ENCODE measurements around the gene BOLA1.

Gene BOLA1

DNA sequence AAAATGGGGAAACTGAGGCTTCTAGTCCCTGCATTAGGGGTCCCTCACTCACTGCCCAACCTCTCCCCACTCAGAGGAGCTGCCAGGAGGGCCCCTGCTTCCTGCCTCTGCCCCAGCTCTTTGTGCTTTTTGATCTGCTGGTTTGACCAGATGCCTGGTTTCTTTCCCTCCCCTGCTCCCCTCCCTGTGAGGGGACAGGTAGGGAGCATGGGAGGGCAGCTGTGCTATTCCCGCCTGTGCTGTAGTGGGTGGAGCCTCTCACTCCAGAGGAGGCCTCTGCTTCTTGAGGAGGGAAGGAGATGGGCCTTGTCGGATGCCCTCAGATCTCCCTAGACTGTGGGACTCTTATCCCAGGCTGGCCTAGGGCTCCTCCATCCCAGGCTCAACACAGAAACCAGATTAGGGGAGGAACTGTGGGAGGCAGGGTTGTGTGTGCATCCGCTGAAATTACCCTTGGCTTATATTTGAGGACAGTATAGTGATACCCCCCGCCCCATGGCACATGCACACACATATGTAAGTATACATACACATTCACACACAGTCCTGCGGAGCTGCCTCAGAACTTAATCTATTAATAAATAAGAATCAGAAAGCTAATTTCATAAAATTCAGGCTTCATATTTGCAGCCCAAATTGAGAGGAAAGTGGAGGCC is 4.6 kb downstream of the BOLA1 start:
- in situ Hi-C loops (cut with MboI; ENCODE audit: low sequenced_read_pairs, unreplicated experiment) = no loop called here
- TF ChIP-seq, protein P1, sequence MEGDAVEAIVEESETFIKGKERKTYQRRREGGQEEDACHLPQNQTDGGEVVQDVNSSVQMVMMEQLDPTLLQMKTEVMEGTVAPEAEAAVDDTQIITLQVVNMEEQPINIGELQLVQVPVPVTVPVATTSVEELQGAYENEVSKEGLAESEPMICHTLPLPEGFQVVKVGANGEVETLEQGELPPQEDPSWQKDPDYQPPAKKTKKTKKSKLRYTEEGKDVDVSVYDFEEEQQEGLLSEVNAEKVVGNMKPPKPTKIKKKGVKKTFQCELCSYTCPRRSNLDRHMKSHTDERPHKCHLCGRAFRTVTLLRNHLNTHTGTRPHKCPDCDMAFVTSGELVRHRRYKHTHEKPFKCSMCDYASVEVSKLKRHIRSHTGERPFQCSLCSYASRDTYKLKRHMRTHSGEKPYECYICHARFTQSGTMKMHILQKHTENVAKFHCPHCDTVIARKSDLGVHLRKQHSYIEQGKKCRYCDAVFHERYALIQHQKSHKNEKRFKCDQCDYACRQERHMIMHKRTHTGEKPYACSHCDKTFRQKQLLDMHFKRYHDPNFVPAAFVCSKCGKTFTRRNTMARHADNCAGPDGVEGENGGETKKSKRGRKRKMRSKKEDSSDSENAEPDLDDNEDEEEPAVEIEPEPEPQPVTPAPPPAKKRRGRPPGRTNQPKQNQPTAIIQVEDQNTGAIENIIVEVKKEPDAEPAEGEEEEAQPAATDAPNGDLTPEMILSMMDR (IDR thresholded peaks at IDR 0.05; ENCODE audit: borderline replicate concordance, control extremely low read depth, extremely low read depth, insufficient read depth, missing control alignments) = no peak
- no peak for DNase-seq (ENCODE audit: low spot score)

DNA sequence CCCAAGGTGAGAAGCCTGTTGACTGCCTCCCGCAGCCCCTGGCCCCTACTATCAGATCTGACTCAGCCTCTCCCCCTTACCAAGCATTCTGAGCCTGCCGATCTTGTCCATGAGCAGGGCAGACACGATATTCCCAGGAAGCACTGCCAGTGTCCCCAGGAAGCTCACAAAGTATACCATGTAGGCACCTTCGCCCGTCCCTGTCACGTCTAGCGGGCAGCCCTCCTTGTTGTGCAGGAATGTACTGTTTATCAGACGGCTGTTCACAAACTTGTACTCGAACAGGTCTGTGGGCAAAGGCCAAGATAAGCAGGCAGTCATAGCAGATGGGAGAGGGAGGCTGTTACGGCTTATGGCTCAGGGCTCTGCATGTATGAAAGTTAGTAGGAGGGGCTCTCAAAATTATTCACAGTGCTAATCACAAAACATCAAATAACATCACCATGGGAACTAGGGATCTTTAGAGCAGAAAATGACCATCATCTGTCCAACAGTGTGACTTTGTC is 7.3 kb downstream of the BOLA1 start:
- TF ChIP-seq, protein P1 (IDR thresholded peaks at IDR 0.05; ENCODE audit: borderline replicate concordance, control extremely low read depth, extremely low read depth, insufficient read depth, missing control alignments) = no peak
- in situ Hi-C loops (cut with MboI; ENCODE audit: low sequenced_read_pairs, unreplicated experiment) = no loop called here

DNA sequence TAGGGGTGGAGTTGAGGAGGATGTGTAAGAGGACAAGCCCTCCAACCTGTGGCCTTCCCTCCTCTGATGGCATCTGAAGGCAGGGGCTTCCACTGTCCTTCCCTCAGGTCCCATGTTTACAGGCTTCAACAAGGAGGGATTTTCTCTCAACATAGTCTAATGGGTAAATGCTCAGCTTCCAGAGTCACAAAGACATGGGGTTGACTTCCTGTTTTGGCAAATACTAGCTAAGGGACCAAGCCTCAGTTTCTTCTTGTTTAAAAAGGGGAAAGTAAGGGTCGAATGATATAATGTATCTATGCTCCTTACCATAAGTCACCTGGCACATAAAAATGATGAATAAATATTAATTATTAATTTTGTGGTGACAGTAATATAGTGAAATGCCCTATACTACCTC is 15.2 kb downstream of the BOLA1 start:
- TF ChIP-seq, protein P1 (IDR thresholded peaks at IDR 0.05; ENCODE audit: borderline replicate concordance, control extremely low read depth, extremely low read depth, insufficient read depth, missing control alignments) = no peak
- in situ Hi-C loops (cut with MboI; ENCODE audit: low sequenced_read_pairs, unreplicated experiment) = no loop called here
- DNase-seq (ENCODE audit: low spot score) = no peak

More for the DNA sequence above, 7.3 kb downstream of the BOLA1 start:
- DNase-seq (ENCODE audit: low spot score) = no peak

DNA sequence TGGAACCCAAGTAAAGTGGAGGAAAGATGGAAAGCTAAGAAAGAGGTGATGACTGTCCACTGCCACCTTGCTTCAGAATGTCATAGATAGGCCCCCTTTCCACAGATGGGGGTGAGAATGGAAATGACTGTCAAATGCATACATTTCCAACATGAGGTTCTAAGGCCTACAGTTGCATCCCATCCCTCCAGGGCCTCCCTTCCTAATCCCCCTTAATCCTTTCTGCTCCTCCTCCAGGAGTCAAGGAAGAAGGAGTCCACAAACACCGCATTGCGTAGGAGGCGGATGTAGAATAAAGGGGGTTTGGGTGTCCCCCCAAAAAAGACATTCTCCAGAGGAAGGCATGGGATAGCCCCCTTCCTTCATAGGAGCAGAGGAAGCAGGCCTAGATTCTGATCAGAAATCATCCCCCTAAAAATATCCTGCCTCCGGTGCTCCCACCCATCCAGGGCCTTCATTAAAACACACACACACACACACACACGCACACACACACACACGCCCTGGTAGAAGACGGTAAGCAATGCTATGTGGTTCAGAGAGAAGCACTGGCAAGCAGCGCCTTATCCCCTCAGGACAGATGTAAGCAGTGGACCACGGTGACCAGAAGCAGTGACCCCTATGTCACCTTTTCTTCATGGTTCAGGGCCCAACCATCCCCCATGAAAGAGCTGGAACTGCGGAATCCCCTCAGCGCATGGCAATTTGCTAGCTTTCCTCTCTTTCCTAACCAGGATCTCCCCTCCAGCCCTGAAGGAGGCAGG is 16.2 kb downstream of the BOLA1 start:
- TF ChIP-seq, protein P1 (IDR thresholded peaks at IDR 0.05; ENCODE audit: borderline replicate concordance, control extremely low read depth, extremely low read depth, insufficient read depth, missing control alignments) = no peak
- no peak for DNase-seq (ENCODE audit: low spot score)
- in situ Hi-C loops (cut with MboI; ENCODE audit: low sequenced_read_pairs, unreplicated experiment) = no loop called here

DNA sequence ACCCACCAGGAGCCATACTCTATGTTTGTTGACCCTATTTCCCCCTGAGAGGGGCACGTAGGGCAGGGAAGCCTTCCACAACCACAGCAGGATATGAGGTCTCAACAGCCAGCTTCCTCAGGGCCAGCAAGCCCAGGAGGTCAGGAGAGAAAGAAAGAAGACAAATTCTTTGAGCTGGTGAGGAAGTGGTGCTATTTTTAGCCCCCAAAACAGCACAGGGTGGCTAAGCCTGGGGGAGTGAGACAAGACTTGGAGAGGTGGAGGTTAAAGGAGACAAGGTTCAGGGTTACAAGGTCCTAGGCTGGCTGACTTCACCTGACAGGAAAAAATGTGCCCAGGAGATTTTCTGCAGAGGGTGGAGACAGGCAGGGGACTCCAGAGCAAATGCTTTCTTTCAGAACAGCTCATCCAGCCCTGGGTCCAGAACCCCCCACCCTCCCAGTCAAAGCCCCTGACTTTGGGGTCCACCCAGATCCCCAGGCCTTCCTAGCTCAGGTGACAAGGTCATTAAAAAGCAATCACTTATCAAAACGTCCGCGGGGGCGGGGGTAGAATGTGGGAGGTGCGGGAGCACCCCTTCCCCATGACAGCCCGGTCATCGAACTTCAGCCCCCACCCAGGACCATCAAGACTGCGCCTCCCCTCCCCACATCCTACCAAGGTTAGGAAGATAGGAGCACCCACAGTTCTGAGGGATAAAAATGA is 17.0 kb downstream of the BOLA1 start:
- no peak for DNase-seq (ENCODE audit: low spot score)
- in situ Hi-C loops (cut with MboI; ENCODE audit: low sequenced_read_pairs, unreplicated experiment) = no loop called here
- TF ChIP-seq, protein P1 (IDR thresholded peaks at IDR 0.05; ENCODE audit: borderline replicate concordance, control extremely low read depth, extremely low read depth, insufficient read depth, missing control alignments) = no peak

DNA sequence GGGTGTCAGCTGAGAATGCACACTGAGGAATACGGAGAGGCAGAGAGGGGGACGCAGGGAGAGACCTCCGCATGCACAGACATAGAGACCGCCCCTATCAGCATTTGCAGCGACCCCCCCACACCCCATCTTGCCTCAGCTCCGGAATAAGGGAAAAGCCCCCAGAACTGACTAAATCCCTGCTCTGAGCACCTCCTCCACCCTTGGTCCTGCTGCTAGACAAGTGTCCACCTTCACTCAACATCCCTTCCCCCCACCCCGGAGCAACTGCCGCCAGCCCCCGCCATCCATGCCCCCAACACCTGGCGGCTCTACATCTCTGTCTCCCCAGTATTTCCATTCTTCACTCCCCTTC is 17.5 kb downstream of the BOLA1 start:
- no peak for DNase-seq (ENCODE audit: low spot score)
- TF ChIP-seq, protein P1 (IDR thresholded peaks at IDR 0.05; ENCODE audit: borderline replicate concordance, control extremely low read depth, extremely low read depth, insufficient read depth, missing control alignments) = no peak
- in situ Hi-C loops (cut with MboI; ENCODE audit: low sequenced_read_pairs, unreplicated experiment) = no loop called here
